ENCODE measurements around the gene MOB1B.

The MOB1B gene

DNA sequence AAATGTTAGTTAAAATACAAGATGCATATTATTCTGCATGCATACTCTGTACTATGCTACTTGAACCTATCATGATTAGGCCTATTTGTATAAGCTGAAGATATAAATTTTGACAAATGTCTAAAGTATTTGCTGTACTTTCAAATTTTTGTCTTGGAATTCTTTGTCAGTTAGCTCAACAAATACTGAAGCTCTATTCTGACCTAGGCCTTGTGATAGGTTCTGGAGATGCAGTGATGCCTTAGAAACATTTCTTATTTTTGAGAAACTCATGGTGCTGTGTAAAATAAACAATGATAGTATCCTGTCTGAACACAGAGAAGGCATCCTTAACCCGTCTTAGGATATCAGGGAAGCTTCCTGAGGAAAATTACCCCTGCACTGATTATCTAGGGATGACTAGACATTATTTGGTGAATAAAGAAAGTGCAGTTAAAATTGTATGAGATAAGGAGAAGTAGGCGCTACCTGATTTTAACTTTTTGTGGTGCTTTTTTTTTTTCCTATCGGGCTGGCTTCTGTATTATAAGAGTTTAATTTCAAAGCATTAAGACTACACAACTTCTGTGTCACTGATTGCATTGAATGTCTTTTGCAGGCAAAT is 43.4 kb downstream of the MOB1B start:
- H3K4me3 ChIP-seq (replicated peaks in 1 of 2; ENCODE audit: low read depth in 2 of 2, low read length in 2 of 2), result no peak overlapping the region
- TF ChIP-seq, protein P1, sequence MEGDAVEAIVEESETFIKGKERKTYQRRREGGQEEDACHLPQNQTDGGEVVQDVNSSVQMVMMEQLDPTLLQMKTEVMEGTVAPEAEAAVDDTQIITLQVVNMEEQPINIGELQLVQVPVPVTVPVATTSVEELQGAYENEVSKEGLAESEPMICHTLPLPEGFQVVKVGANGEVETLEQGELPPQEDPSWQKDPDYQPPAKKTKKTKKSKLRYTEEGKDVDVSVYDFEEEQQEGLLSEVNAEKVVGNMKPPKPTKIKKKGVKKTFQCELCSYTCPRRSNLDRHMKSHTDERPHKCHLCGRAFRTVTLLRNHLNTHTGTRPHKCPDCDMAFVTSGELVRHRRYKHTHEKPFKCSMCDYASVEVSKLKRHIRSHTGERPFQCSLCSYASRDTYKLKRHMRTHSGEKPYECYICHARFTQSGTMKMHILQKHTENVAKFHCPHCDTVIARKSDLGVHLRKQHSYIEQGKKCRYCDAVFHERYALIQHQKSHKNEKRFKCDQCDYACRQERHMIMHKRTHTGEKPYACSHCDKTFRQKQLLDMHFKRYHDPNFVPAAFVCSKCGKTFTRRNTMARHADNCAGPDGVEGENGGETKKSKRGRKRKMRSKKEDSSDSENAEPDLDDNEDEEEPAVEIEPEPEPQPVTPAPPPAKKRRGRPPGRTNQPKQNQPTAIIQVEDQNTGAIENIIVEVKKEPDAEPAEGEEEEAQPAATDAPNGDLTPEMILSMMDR (IDR thresholded peaks at IDR 0.05; ENCODE audit: low read depth, low read length), result no peak
- DNase-seq (ENCODE audit: low read depth in 2 of 2), result peak in 1 of 2 donors; percentile 32

DNA sequence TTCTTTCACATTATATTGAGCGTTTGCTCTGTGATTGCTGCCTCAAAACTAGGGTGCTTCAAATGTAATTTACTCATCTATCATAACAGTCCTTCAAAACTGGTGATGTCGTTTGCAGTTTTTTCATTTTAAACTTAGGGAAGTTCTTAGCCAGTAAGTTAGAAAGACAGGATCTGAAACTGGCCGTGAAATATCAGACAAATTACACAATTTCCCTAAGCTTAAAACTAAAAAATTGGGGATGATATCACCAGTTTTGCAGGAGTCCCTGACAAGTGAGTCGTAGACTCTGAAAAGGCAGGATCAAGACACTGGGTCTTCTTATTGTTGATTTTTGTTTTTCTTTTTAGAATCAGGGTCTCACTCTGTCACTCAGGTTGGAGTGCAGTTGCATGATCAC is 44.8 kb downstream of the MOB1B start:
- peak in 1 of 2 donors; percentile 18 for DNase-seq (ENCODE audit: low read depth in 2 of 2)
- TF ChIP-seq, protein P1 (IDR thresholded peaks at IDR 0.05; ENCODE audit: low read depth, low read length), result no peak
- H3K4me3 ChIP-seq (replicated peaks in 1 of 2; ENCODE audit: low read depth in 2 of 2, low read length in 2 of 2), result no peak overlapping the region

DNA sequence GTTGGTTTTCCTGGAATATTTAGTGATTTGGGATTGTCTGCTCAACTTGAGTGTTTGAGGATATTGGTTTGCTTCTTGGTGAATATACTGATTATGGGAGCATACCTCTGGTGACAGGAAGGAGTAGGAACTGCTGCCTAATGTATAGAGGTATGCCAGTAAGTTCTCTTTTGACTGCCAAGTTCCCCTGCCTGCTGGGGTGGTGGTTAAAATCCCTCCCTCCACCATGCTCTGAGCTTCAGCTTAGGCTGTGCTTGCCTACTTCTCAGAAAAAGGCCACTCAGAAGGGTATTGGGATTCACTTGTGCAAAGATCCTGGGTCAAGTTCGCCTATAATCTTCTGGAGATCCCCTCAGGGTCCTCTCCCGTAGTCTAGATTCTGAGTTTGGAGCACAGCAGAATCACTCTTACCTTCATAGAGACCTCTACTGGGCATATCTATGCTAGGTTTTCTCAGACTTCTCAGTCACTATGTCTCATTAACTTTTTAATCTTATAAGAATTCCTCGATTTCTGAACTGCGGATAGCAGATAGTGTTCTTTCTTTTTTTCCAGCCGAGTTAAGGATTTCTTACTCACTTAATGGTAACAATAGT is 46.6 kb downstream of the MOB1B start:
- TF ChIP-seq, protein P1 (IDR thresholded peaks at IDR 0.05; ENCODE audit: low read depth, low read length), result no peak
- no peak for DNase-seq (ENCODE audit: low read depth in 2 of 2)
- no peak overlapping the region for H3K4me3 ChIP-seq (replicated peaks in 1 of 2; ENCODE audit: low read depth in 2 of 2, low read length in 2 of 2)

DNA sequence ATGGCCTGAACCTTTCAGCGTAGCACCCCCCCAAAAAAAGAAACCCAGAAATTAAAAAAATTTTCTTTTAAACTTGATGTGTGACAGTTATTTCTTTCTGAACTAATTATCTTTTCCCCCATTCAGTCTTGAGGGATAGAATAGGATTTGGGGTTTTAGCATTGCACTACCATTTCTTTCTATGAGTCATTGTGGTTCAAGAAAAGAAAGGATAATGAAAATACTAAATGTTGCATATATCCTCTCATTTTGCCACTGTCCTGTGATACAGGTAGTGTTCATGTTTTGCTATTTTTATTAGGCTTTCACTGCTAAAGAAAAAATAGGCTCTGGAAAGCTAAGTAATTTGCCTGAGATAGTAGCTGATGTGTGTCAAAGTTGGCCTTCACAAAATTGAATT is 51.9 kb downstream of the MOB1B start:
- TF ChIP-seq, protein P1 (IDR thresholded peaks at IDR 0.05; ENCODE audit: low read depth, low read length), result no peak
- peak in 1 of 2 donors; percentile 12 for DNase-seq (ENCODE audit: low read depth in 2 of 2)
- H3K4me3 ChIP-seq (replicated peaks in 1 of 2; ENCODE audit: low read depth in 2 of 2, low read length in 2 of 2), result no peak overlapping the region

DNA sequence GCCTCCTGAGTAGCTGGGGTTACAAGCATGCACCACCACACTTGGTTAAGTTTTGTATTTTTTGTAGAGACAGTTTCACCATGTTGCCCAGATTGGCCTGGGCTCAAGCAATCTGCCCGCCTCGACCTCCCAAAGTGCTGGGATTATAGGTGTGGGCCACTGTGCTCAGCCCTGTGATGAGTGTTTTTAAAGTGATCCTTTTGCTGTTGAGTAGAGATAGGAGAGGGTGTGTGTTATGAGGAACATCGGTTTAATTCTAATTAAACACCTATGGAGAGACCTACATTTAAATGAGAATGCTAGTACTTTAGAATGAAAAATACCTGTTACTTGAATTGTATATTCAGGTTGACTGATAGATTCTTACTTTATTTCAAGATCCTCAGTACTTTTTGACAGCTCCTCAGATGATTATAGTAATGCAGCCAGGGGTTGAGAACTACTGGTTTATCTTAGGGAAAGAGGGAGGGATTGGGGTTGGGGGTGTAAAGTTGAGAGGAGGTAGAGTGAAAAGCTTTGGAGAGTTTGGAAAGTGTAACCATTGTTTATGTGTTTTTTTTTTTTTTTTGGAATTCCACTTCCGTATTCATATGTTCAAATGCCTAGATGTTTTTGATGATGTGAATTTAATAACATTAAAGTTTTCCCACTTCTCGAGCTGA is 54.5 kb downstream of the MOB1B start:
- H3K4me3 ChIP-seq (replicated peaks in 1 of 2; ENCODE audit: low read depth in 2 of 2, low read length in 2 of 2), result no peak overlapping the region
- no peak for DNase-seq (ENCODE audit: low read depth in 2 of 2)
- TF ChIP-seq, protein P1 (IDR thresholded peaks at IDR 0.05; ENCODE audit: low read depth, low read length), result no peak

DNA sequence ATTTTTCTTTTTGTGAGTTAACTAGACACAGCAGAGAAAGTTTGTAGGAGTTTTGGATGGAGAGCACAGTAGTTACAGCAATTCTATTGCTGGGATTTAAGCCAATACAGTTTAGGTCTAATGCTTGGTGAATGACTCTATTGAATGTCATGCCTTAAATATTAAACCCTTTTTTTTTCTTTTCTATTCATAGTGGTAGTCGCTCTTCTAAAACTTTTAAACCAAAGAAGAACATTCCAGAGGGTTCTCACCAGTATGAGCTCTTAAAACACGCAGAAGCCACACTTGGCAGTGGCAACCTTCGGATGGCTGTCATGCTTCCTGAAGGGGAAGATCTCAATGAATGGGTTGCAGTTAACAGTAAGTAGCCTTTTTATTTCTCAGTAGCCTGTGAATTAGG is 56.5 kb downstream of the MOB1B start:
- no peak overlapping the region for H3K4me3 ChIP-seq (replicated peaks in 1 of 2; ENCODE audit: low read depth in 2 of 2, low read length in 2 of 2)
- DNase-seq (ENCODE audit: low read depth in 2 of 2), result peak; percentile 28 to 87
- TF ChIP-seq, protein P1 (IDR thresholded peaks at IDR 0.05; ENCODE audit: low read depth, low read length), result no peak

Data from cardiac fibroblast (primary cell).